Stromal cell of bone marrow (primary cell): ENCODE measurements around the gene ACER1.
"Not testable (repeated sequence)": the region's sequence is repeated elsewhere in the genome, so short reads cannot be mapped to it uniquely, and the experiment has no call there.

Experiments
- DNase-seq: peaks from one replicate; pipeline ENCODE4 v3.0.0-alpha.2; 2012; ENCODE audit warnings: low read depth

Gene ACER1

DNA sequence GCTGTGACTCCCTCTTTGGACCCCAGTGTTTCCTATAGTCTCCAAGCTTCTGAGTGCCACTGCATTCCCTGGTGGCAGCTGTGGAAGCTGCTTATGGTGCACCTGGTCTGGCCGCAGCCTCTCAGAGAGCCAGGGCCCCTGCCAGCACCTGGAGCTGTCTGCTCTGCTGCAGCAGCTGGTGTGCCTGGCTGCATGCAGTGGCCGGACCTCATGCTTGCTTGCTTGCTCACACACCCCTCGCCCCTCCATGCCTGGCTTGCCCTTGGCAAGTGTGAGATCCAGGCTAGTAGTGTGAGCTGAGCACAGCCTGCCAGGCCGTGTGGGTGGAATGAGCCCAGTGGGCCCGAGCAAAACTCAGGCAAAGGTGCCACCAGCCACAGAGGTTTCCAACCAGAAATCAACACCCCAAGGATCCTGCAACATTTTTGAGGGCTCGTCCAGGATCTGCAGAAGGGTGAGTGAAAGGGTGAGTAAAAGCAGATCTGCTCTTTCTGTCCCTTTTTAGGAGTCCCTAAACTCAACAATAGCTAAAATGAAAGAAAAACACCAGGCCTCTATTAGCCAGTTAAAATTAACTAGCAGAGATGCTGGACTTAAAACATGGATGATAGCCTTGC is 46.0 kb downstream of the ACER1 start:
- DNase-seq: no peak

DNA sequence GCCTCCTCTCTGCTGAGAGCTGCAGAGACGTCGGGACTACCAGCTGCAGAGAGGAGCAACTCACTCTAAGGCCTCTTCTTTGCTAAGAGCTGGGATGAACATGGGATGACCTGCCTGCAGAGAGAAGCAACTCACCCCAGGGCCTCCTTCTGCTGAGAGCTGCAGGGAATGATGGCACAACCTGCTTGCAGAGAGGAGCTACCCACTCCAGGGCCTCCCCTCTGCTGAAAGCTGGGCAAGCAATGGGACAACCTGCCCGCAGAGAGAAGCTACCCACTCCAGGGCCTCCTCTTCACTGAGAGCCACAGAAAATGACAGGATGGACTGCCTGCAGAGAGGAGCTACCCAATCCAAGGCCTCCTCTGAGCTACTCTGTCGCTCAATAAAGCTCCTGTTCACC is 46.7 kb downstream of the ACER1 start:
- DNase-seq: no peak

DNA sequence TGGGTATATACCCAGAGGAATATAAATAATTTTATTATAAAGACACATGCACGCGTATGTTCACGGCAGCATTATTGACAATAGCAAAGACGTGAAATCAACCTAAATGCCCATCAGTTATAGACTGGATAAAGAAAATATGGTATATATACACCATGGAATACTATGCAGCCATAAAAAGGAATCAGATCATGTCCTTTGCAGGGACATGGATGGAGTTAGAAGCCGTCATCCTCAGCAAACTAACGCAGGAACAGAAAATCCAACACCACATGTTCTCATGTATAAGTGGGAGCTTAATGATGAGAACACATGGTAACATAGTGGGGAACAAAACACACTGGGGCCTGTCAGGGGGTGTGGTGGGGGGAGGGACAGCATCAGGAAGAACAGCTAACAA is 51.0 kb downstream of the ACER1 start:
- not testable (repeated sequence) for DNase-seq

DNA sequence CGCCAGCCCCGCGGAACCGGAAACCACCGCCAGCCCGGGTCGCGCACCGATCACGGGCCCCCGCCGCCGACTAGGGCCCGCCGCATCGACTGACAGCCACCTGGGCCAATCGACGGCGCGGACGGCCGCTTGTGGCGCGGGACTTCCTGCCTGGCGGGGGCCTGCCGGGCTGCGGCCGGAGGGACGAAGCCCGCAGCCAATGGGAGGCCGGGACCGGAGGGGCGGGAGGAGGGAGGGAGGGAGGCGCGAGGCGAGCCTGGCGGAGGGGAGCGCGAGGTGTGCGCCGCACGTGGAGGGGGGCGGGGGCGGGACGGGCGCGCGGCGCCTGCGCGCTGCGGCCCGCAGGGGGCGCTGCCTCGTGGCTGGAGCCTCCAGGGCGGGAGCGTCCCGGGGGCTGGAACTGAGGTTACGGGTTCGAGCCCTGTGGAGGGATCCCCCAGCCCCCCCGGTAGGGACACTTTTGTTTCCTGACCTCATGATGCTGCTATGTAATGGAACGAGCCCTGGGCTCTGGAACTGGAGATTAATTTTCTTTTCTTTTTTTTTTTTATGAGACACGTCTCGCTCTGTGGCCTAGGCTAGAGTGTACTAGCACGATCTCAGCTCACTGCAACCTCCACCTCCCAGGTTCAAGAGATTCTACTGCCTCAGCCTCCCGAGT is 53.4 kb downstream of the ACER1 start, which contains the start of gene MLLT1:
TSS of gene MLLT1 (minus strand) at position 45 of the 661 bp plus-strand sequence. CDS start 191 bp downstream, outside the sequence.
- peak; percentile 95 for DNase-seq

DNA sequence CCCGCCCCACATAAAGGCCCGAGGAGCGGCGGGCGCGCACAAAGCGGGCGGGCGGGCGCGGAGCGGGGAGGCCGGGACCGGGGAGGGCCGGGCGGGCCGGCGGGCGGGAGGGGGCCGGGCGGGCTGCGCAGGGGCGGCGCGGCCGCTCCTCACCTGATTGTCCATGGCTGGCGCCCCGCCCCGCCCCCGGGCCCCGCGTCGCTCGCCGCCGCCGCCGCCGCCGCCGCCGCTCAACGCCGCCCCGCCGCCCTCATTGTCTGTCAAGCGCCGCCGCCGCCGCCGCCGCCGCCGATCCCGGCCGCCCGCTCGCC is 53.8 kb downstream of the ACER1 start:
- DNase-seq: no peak

DNA sequence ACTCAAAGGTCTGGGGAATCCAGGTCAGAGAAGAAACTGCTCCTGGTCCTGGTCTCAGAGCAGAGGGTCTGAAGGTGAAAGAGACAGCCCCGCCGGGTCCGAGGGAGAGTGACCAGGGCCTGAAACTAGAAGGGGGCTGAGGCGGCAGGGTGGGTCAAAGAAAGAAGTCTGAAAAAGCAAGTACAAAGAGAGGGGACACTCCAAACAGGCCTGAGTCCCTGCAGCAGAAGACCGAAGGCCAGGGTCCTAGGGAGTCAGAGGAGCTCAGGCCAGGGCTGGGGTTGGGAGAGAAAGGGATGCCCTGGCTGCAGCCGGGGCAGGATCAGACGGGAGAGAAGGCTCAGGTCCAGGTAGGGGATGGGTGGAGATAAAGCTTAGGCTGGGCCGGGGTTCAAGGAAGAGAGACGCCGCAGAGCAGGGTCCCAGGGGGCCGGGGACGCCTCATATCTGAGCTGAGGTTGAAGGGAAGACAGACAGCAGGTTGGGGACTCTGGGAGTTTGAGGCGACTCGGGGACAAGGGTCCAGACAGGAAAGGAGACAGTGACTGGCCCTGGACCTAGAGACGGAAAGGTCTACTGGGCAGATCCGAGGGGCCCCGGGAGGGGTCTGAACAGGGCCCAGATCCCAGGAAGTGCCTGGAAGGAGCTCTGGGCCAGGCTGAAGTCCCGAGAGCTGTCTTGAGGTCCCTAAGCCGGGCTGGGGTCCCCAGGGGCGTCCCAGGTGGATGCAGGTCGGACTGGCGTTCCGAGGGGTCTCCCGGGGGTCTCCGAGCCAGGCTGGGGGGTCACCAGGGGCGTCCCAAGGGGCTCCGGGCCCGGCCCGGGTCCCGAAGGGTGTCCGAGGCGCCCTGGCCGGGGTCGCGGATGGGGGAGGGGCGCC is 54.4 kb downstream of the ACER1 start:
- DNase-seq: no peak

DNA sequence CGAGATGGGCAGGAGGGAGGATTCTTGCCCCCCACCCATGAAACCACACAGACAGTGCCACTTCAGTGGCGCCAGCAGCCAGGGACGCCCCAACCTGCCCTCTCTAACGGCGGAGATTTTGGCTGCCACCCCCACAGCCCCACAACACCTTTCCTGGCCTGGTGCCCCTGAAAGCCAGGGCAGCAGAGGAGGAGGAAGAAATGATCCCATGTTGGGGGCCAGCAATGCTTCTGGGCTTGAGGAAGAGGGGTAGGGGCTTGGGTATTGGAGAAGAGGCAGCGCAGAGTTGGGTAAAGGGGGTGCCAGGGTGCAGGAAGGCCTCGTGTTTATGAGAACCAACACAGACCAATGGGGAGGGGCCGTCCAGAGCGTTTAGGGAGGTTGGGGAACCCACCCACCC is 55.4 kb downstream of the ACER1 start:
- DNase-seq: no peak

DNA sequence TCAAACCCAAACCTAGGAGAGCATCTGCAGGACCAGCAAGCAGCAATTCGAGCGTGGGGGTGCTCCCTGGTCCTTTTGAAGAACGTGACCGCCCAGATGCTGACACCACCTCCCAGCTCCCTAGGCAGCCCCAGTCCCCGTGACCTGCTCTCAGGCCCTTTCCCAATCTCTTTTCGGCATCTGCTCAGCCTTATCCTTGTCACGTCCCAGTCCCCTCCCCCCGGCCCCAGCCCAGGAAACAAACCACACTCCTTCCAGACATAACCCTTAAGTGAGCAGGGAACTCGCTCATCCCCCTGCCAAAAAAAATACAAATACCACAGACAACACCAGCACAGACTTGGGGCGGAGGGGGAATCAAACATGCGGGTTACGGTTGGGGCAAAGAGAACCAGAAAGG is 57.0 kb downstream of the ACER1 start:
- DNase-seq: peak; percentile 78

DNA sequence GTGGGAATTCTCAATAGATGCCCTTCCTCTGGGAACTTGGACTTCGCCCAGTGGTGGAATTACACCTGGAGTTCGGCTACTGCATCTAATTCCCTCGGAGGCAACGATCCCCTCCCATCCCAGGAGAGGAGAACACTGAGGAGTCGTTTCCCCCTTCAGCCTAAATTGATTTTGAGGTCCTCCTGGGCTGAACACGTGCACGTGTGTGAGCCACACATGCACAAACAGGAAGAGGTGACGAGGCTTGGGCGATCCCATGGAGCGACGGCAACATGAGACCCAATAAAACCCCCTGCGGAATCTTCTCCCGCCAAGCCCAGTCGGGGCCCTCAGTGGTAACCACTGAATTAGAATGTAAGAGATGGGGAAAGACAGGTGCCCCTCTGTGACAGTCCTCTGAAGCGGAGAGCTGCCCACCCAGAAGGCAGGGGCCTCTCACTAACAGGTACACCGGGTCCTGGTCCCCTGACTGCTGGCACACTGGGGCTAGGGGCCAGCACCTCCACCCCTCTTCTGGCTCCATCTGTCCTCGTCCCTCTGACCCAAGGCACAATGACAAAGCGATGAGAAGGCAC is 58.2 kb downstream of the ACER1 start:
- no peak for DNase-seq

DNA sequence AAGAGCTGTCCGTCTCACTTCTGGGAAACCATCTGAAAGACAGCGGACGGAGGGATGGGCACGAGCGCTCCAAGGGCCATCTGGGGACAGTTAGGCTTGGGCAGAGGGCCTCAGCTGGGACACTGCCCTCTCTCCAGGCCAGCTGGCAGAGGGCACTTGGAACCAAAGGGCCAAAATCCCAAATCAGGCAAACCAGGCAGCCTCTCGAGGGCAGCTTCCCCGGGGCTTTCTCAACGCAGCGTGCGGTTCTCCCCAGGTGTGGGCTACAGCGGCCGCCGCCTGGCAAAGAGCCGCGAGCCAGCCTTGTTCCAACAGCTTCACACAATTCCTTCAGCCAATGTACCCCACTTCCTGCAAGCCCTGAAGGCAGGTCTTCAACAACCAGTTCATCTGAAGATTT is 58.7 kb downstream of the ACER1 start:
- no peak for DNase-seq

DNA sequence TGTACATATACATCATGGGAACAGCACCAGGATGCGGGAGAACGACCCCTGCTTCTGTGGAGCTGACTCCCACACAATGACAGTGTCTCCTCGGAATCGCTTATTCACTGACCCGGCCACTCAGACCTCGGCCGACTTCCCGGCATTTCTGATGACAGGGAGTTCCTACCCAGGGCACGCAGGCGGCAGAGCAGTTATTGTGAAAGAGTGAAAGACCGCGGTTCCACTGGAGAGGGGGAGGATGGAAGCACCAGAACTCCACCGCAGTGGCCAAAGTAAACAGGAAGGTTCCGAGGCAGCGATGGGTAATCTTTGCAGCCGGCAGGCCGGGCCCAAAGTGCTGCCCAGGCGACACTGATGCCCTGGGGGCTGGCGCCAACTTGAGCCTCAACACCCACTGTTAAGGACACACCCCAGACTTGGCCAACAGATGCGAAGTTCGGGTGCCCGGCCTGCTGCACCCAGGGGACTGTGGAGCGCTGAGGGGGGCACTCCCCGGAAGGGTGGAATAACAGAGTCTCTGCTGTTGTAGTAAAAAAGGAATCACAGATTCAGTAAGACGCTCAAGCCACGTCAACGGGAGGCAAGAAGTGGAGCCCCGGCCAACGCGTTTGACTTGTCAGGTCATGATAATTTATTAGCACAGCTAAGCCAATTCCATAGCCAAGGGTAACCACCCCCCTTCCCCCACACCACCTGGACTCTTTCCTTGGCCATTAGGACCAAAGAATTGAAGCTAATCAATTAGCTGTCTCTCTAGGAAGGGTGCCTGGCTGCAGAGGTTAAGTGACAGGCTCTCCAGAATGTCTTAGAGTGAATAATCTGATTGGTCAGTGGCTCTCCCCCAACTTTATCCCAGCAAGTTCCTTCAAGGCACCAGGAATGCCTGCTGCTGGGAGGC is 59.5 kb downstream of the ACER1 start:
- peak; percentile 96 for DNase-seq

DNA sequence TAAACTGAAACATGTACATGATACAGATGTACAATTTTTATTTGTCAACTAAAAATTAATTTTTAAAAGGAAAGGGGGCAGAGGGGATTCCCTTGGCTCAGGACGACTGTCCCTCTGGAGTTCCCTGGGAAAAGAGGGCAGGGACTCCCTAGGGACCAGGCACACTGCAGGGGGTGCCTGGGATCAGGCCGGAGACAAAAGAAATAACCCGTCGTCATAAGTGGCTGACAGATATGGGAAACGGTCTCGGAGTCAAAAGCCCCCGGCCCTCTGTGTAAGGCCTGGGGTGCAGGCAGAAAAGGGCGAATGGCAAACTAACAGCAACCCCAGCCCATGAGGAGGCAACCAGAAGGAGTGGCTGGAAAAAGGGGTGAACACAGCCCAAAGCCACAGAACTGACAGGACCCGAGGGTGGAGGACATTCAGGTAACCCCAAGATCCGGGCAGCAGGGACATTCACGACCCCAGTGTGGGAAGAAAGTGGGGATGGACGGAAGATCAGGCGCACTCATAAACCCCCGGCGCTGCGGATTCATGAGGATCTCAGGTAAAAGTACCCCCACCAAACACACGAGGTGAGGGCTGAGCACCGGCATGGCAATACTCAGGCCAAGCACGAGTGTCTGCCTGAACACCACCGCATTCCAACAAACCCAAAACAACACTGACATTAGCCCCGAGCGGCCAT is 60.4 kb downstream of the ACER1 start:
- no peak for DNase-seq

DNA sequence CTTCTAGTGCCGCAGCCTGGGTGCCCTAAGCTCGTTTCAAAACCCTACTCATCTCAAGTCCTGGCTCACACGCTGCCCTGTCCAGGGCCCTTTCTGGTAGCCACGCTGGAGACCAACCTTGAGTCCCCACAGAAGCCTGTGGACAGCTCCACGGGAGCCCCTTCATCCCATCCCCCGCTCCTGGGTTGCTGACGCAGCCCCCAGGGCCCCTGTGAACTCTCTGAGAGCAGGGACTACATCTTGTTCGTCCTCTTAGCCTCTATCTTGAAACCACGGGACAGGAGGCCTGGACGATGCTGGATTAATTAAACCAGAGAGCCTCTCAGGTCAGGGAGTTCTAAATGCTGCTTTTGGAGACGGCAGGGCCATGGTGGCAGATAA is 61.0 kb downstream of the ACER1 start:
- no peak for DNase-seq

DNA sequence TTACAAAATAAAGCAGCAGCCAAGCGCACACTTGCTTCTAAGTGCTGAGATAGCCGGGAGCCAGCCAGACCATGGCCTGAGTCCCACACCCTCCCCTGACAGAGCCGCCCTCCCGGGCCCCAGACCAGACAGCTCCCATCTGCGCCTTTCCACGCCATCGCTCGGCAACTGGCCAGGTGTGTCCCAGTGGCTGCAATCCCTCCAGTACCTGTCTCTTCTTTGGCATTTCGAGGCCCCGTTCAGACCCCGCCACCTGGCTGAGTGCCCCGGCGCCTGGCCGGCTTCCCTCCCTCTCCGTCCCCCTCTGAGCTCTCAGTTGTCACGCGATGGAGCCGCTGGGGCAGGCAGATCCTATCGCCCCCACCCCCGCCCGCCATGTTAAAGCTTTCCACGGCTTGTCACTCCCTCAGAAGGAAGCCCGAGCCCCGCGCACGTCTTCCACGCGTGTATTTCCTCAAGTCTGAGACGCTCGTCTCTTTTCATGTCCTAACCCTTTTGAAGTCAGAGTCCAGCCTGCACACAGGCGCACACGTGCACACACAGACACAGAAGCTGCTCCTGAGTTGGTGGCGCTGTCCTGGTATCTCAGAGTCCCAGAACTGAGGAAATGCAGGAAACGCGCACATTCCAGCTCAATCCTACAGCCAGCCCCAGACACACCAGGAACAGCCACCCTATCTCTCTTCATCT is 61.5 kb downstream of the ACER1 start:
- no peak for DNase-seq

DNA sequence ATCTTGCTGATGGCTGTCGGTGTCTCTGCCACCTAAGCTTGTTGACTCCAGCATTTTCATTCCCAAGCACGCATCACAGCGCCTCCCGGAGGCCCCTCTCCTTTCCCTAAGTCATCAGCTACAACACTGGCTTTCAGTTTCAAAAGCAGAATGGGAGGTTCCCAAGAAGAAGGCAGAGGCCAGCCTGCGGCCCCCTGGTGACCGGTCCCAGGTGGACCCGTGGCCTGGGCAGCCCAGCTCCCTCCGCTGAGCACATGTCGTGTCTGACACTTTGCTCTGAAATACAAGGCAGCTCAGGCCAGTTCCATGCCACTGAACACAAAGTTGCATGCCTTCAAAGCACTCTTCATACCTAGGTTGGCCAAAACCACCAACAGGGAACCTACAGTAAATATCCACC is 62.2 kb downstream of the ACER1 start:
- no peak for DNase-seq

DNA sequence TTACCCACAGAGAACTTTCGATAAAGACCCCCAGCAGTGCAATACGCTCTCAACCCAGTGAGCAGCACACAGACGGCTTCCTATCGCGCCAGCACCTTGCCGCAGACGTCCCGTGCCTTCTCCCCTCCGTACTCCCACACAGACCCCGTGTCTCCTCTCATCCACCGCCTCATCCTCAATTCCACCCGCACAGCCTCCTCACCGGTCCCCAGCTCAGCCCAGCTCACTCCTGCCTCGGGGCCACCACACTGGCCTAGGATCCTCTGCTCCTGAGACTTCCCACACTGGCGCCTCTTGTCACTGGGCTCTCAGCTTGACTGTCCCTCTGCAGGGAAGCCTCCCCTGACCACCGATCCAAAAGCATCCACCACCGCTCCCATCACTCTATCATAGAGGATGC is 62.6 kb downstream of the ACER1 start:
- DNase-seq: no peak

DNA sequence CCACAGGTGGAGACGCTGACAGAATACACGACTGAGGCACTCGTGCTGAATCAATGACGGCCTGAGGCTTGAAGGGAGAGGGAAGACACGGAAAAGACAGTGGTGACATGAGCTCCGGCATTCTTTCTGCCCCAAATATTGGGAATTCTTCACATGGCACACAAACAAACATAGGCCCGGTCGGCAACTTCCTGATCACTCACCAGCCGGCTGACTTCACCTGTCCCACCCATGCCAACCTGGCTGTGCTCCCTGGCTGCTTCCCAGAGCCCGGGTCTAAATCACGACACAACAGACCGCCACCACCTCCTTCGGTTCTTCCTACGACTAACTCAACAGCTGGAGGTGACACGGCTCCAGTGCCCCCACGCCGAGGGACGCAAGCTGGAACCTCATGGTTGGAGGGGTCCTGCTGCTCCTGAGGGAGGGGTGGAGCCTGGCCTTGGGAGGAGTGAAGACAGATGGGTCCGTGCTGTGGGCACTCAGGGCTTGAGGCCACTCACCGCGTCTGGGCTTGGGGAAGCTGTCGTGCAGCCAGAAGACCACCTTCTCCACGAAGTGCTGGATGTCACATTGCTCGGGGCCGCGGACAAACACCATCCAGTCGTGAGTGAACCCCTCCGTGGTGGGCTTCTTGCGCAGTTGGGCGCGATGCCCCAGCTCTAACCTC is 63.2 kb downstream of the ACER1 start:
- no peak for DNase-seq

DNA sequence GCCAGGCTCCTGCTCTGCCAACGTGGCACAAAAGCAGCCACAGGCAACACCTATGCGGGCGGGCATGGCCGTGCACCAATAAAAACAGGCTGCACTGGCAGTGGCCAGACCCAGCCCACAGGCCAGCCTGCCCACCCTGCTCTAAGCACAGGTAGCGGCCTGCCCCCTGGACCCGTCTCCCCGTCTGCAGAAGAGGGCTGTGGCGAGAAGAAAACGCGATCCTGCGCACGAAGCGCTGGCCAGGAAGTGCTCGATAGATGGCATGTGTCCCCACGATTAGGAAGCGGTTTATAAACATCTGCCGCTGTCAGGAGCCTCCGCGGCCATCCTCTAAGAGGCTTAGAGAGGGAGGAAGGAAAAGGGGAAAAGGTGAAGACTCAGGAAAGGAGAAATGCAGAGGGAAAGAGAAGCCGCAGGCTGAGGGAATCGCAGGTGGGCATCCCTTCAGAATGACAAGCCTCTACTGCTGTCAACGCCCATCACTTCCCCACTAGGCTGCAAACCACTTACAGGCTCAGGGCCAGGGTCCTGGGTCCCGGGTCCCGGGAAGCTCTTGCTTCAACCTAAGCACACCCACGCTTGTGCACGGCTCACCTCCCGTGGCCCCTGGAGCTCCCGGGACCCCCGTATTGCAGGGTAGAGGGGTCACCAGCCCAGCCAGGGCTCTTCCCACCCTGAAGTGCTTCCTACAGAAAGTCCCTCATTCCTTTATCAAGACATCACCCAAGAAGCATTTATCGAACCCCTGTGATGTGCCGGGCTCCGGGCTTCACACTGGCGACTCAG is 64.1 kb downstream of the ACER1 start:
- no peak for DNase-seq

DNA sequence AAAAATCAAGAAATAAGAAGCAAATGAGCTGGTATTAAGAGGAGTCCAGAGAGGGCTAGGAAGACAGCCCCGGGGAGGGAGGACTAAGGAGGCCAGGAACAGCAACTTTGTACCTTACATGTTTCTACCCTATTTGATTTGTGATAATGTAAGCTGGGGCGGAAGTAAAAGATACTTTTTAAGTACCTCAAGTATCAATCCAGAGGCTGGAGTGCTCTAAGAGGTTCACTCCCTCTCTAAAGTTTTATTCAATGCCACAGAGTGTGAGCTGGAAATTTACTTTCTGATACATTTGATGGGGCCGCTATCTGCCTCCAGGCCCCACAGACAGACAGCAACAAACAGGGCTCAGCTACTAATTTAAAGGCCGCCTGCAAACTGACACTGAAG is 65.0 kb downstream of the ACER1 start:
- DNase-seq: no peak
